Lower leg skin (tissue), 4 donors: Measurements from ENCODE around the gene C17orf67. TPM values are rescaled to one million over a fixed set of nuclear protein-coding genes. Genes with fewer than 3 reads are reported as not detected.

Source experiments
- DNase-seq, 2 donors: peaks; one replicate each; pipeline ENCODE4 v3.0.0-alpha.2; 2019; ENCODE audit warnings: low spot score in 2 of 2
- H3K4me3 ChIP-seq: fragments of 200-600 bp; sonication (generic); 2 replicates; pipeline ENCODE4 v1.5.1; 2017; ENCODE audit warnings: mild to moderate bottlenecking, low read depth; ENCODE audit not compliant: poor library complexity, severe bottlenecking
- POLR2A ChIP-seq, 2 donors: fragments of 450-650 bp; IDR thresholded peaks; one replicate each; pipeline ENCODE4 v1.6.1; 2016 to 2017; ENCODE audit warnings: antibody characterized with exemption in 2 of 2, mild to moderate bottlenecking in 1 of 2, moderate library complexity in 1 of 2
- WGBS, 2 donors: methylation state at CpG; one replicate each; pipeline ENCODE4 v1.1.5; 2018; 5-methylcytosine and 5-hydroxymethylcytosine counted together
- intact Hi-C: fragments of 100-400 bp; cut with DNase I; formaldehyde crosslinking; loops from one replicate; pipeline ENCODE4 v1.15.0; 2023; ENCODE audit warnings: low total_unique reads
- total RNA-seq, 4 donors: library from RNA; depleted of rRNA; stranded (reverse); fragments of >200 nt; gene quantifications; one replicate each; pipeline ENCODE4 v1.1.0, GENCODE V29; 2016
- TF ChIP-seq, protein P1 (sequence below), 3 donors: fragments of 450-650 bp; IDR thresholded peaks; one replicate each; pipeline ENCODE4 v1.5.1; 2016; ENCODE audit warnings: antibody characterized with exemption in 3 of 3, mild to moderate bottlenecking in 3 of 3, moderate library complexity in 2 of 3

The C17orf67 gene
- total RNA-seq, 4 donors from 2014 or later = 0.58 to 1.2 (median 0.88) TPM; not detected in 1

DNA sequence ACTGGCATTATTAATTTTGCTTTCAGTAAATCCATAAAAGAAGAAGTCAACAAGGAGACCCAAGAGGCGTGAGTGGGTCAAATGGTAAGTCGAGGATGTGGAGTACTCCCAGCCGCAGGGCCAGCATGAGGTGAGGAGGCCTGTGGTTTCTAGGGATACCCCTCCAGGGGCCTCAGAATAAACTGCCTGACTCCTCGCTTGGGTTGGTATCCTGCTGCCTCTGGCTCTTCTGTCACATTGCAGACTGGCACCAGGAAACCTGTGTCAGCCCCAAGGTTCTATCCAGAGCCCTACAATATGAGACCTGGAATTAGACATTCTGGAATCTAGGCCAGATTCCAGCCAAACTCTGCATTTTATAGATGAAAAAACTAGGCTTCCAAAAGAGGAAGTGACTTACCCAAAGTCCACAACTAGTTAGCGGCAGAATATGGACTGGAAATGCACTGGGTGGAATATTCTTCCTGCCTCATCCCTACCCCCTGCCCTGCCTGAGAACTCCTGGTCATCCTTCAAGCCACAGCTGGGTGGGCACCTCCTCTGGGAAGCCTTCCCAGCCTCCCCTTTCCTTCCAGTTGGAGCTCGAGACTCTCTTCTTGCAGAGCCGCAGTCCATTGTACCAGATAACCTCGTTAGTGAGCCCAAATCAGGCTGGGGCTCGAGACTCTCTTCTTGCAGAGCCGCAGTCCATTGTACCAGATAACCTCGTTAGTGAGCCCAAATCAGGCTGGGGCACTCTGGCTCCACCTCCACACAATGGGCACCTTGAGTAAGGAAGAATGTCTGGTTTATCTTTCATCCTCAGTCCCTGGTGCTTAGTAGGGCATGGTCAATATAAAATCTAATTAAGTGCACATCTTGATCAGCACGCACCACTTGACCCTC lies 22.6 kb downstream of the C17orf67 start:
- TF ChIP-seq, protein P1, sequence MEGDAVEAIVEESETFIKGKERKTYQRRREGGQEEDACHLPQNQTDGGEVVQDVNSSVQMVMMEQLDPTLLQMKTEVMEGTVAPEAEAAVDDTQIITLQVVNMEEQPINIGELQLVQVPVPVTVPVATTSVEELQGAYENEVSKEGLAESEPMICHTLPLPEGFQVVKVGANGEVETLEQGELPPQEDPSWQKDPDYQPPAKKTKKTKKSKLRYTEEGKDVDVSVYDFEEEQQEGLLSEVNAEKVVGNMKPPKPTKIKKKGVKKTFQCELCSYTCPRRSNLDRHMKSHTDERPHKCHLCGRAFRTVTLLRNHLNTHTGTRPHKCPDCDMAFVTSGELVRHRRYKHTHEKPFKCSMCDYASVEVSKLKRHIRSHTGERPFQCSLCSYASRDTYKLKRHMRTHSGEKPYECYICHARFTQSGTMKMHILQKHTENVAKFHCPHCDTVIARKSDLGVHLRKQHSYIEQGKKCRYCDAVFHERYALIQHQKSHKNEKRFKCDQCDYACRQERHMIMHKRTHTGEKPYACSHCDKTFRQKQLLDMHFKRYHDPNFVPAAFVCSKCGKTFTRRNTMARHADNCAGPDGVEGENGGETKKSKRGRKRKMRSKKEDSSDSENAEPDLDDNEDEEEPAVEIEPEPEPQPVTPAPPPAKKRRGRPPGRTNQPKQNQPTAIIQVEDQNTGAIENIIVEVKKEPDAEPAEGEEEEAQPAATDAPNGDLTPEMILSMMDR (IDR thresholded peaks at IDR 0.05) = no peak
- no peak for TF ChIP-seq POLR2A (IDR thresholded peaks at IDR 0.05)
- no peak for DNase-seq
- WGBS, 2 donors = 89 to 96% methylated on average over 12 of the region's 12 CpGs
- H3K4me3 ChIP-seq = no peak overlapping the region
- intact Hi-C loops = no loop called here

DNA sequence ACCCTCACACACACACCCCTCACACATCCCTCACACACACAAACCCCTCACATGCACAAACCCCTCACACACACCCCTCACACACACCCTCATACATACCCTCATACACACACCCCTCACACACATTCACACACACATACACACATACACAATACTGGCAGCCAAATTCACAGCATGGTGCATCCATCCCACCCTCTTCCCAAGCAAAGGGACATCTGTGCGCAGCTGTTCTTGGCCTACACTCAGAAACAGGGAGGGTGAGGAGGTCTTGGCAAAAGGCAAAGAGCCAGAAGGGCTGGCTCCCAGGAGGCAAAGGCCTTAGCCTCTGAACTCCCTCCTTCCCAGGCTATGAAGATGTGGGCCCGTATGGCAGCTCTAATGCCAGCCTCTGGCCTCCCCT lies 23.4 kb downstream of the C17orf67 start:
- intact Hi-C loops = no loop called here
- 61 to 80% methylated on average over 2 of the region's 2 CpGs for WGBS, 2 donors
- TF ChIP-seq, protein P1 (IDR thresholded peaks at IDR 0.05) = peak in 1 of 3 donors; percentile 14
- no peak for TF ChIP-seq POLR2A (IDR thresholded peaks at IDR 0.05)
- no peak overlapping the region for H3K4me3 ChIP-seq
- no peak for DNase-seq

DNA sequence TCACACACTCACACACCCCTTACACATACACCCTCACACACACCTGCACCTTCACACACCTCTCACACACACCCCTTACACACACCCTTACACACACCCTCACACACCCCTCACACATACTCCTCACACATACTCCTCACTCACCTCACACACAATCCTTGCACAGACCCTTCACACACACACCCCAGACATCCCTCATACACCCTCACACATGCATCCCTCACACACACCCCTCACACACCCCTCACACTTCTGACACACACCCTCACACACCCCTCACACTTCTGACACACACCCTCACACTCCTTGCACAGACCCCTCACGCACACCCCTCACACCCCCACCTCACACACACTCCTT lies 23.9 kb downstream of the C17orf67 start:
- 88 to 93% methylated on average over 1 of the region's 1 CpG for WGBS, 2 donors
- TF ChIP-seq POLR2A (IDR thresholded peaks at IDR 0.05) = no peak
- TF ChIP-seq, protein P1 (IDR thresholded peaks at IDR 0.05) = no peak
- intact Hi-C loops = no loop called here

DNA sequence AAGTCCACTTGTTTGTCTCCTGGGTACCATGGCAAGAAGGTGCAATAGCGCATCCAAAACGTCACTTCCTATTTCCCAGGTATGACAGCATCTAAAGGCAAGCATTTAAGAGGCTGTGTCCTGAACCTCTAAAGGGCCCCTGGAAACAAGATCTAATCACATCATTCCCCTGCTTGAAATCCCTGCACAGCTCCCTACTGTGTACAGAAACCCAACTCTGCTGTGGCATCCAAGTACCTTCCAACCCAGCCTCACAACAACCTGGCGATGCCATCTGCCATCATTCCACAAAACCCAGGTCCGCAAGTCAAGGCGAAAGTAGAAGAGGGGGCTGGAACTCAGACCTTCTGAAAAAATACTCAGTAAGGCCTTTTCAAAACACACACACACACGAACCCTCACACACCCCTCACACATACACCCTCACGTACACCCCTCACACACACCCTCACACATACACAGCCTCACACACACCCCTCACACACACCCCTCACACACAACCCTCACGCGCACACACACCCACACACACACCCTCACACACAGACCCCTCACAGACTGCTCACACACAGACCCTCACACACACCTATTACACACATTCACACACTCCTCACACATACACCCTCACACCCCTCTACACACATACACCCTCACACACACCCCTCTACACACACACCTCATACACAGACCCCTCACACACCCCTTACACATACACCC lies 24.5 kb downstream of the C17orf67 start:
- TF ChIP-seq POLR2A (IDR thresholded peaks at IDR 0.05) = no peak
- TF ChIP-seq, protein P1 (IDR thresholded peaks at IDR 0.05) = no peak
- H3K4me3 ChIP-seq = no peak overlapping the region
- DNase-seq = no peak
- WGBS, 2 donors = 92% methylated on average over 9 of the region's 9 CpGs
- intact Hi-C loops = no loop called here

More for the DNA sequence above, 23.9 kb downstream of the C17orf67 start:
- DNase-seq = no peak
- no peak overlapping the region for H3K4me3 ChIP-seq

DNA sequence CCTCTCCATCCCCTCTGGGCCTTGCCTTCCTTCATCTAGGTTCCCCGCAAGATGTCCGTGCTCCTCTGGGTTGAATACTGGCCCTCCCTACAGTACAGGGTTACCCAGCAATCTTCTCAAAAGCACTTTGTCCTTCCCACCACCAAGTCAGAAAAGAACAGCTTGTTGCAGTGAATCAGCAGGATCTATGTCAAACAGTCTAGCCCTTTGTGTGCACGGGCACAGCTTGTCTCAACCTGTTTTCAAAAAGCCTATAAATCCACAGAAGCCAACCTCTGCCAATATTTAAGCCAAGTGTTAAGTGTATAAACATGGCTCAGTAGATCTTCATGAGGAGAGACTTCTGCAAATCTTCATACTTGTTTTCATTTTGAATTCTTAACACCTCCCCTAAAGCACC lies 25.2 kb downstream of the C17orf67 start:
- intact Hi-C loops = no loop called here
- no peak overlapping the region for H3K4me3 ChIP-seq
- DNase-seq = no peak
- WGBS, 2 donors = 41 to 51% methylated on average over 3 of the region's 3 CpGs
- no peak for TF ChIP-seq POLR2A (IDR thresholded peaks at IDR 0.05)
- TF ChIP-seq, protein P1 (IDR thresholded peaks at IDR 0.05) = no peak
